BLaER1 (cell line): ENCODE measurements around the gene ACOT7.
A peak's percentile ranks its signal among the peaks of the same experiment; 100 is the strongest.

Experiments used
- H3K27ac ChIP-seq: shearing (Covaris generic); formaldehyde crosslinking; 2 replicates; pipeline ENCODE4 v1.8.1; 2022
- H3K27me3 ChIP-seq: shearing (Covaris generic); formaldehyde crosslinking; 2 replicates; pipeline ENCODE4 v1.8.1; 2022
- H3K36me3 ChIP-seq: shearing (Covaris generic); formaldehyde crosslinking; 2 replicates; pipeline ENCODE4 v1.8.1; 2022
- H3K4me1 ChIP-seq: shearing (Covaris generic); formaldehyde crosslinking; 2 replicates; pipeline ENCODE4 v1.8.1; 2022
- H3K4me2 ChIP-seq: shearing (Covaris generic); formaldehyde crosslinking; 2 replicates; pipeline ENCODE4 v1.8.1; 2022
- H3K4me3 ChIP-seq: shearing (Covaris generic); formaldehyde crosslinking; 2 replicates; pipeline ENCODE4 v1.8.1; 2022
- H3K9ac ChIP-seq: shearing (Covaris generic); formaldehyde crosslinking; 2 replicates; pipeline ENCODE4 v1.8.1; 2022
- H3K9me3 ChIP-seq: shearing (Covaris generic); formaldehyde crosslinking; 2 replicates; pipeline ENCODE4 v1.8.1; 2022
- H4K20me1 ChIP-seq: shearing (Covaris generic); formaldehyde crosslinking; 2 replicates; pipeline ENCODE4 v1.8.1; 2022
- Cebpa-rat ChIP-seq: shearing (Covaris generic); IDR thresholded peaks from 2 replicates; pipeline ENCODE4 v1.8.1; 2022

Gene ACOT7

DNA sequence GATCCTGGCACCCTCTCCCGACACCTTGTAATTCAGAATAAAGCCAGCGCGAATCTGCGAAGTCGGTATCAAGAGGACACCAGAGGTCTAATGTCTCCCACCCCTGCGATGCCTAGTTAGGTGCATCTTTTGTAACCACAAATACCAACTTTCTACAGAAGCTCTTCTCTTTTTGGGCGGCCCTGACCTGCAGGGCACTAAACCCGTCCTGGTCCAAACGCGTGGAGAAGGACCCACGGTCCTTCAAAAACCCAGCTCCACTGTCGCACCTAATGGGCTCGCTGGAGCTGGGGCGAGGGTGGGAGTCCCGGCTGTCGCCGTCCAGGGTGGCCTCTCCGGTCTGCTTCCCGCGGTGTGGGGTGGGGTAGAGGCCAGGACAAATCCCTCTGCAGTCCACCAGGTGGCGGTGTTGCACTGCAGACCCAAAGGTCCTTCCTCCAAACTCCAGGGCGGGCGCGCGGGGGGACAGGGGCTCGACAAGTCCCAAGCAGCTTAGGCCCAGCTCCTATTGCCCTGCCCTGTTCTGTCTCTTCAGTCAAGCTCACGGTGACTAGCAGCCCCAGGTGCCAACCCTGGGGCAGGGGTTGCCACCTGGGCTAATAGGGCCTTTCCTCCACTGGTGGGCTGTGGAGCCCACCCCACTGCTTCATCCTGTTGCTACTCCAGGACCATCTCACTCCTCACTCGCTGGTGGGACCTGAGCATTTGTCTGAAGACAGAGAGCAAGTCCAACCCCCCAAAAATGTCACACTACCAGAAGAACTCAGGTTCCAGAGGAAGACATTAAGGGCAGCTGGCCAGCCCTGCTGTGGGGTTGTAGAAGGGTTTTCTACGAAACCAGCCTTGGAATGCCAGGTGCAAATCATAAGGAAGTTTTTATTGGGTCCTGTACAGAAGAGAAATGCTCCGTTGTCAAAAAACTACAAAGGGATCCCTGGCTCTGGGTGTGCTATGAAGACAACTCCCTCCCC is 146.8 kb downstream of the ACOT7 start:
- peak overlapping the region; percentile 84 for H3K4me2 ChIP-seq
- H3K4me3 ChIP-seq: no peak overlapping the region
- H3K9ac ChIP-seq: no peak overlapping the region
- H3K9me3 ChIP-seq: no peaks in the 10 kb centered on the region
- peaks cover 91% of the 10 kb centered on the region for H3K27me3 ChIP-seq
- H4K20me1 ChIP-seq: peaks cover 74% of the 10 kb centered on the region
- H3K27ac ChIP-seq: no peak overlapping the region
- no peaks in the 10 kb centered on the region for H3K36me3 ChIP-seq
- TF ChIP-seq Cebpa-rat: no peak
- peaks cover 79% of the 10 kb centered on the region for H3K4me1 ChIP-seq

GRCh38 chr1:6245869-6246496 is 147.6 kb downstream of the ACOT7 start:
- H3K9ac ChIP-seq: no peak overlapping the region
- no peaks in the 10 kb centered on the region for H3K9me3 ChIP-seq
- H3K4me2 ChIP-seq: peak overlapping the region; percentile 84
- no peak overlapping the region for H3K27ac ChIP-seq
- H3K36me3 ChIP-seq: no peaks in the 10 kb centered on the region
- peaks cover 91% of the 10 kb centered on the region for H3K27me3 ChIP-seq
- H3K4me3 ChIP-seq: no peak overlapping the region
- peaks cover 66% of the 10 kb centered on the region for H4K20me1 ChIP-seq
- TF ChIP-seq Cebpa-rat: no peak
- H3K4me1 ChIP-seq: peaks cover 87% of the 10 kb centered on the region

GRCh38 chr1:6245086-6245868 is 148.3 kb downstream of the ACOT7 start:
- Histone ChIP-seq H3K4me2 (peak overlapping the region; percentile 84), H3K27me3 (peaks cover 91% of the 10 kb centered on the region), H3K27ac (no peak overlapping the region), H3K9me3 (no peaks in the 10 kb centered on the region), H3K9ac (no peak overlapping the region), H4K20me1 (peaks cover 60% of the 10 kb centered on the region), H3K36me3 (no peaks in the 10 kb centered on the region), H3K4me3 (peak overlapping the region; percentile 47; the same call in 1 of the 2 replicates), H3K4me1 (peaks cover 93% of the 10 kb centered on the region)
- TF ChIP-seq Cebpa-rat: no peak

DNA sequence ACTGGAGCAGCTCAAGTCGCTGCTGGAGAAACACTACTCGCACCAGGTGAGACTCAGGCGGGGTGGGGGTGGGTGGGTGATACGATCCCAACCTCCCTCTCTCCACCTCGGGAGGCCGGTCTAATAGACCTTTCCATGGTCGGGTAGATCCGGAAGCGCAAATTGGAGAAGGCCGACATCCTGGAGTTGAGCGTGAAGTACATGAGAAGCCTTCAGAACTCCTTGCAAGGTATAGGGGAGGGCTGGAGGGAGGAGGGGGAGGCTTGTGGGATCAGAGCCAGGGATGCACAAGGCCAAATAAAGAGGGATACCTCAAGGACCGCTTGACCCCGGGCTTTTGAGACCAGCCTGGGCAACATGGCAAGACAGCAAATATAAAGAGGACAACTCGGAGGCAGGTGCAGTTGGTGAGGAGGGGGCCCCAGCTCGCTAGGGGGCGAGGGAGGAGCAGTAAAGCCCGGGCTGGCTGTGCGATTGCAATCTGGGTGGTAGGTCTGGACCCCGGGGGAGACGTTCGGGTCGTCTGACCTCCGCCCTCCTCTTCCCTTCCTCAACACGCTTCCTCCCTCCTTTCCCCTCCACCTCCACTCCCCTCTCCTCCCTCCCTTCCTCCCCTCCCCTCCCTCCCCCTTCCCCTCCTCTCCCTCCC is 149.0 kb downstream of the ACOT7 start:
- H4K20me1 ChIP-seq: peaks cover 53% of the 10 kb centered on the region
- H3K4me2 ChIP-seq: peak overlapping the region; percentile 94
- no peak overlapping the region for H3K4me3 ChIP-seq
- H3K9me3 ChIP-seq: no peaks in the 10 kb centered on the region
- no peak for TF ChIP-seq Cebpa-rat
- peaks cover 93% of the 10 kb centered on the region for H3K4me1 ChIP-seq
- peaks cover 89% of the 10 kb centered on the region for H3K27me3 ChIP-seq
- H3K9ac ChIP-seq: no peak overlapping the region
- H3K27ac ChIP-seq: no peak overlapping the region
- H3K36me3 ChIP-seq: no peaks in the 10 kb centered on the region

DNA sequence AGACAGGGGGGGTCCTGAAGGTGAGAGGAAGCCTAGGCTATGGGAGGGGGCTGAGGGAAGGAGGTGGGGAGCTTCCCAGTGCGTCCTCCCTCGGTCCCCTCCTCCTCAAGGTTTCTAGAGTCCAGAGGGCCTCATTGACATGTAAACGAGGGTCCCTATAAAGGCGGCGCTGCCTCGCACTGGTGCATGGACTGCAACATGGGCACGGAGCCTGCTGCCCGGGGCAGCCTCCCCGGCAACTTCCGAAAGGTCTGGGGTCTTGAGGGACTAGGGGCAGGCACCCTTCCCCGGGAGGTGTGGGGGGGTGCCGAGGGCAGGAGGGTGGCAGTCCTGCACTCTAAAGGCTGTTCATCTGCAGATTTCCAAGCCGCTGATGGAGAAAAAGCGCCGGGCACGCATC is 149.6 kb downstream of the ACOT7 start, which contains the start of gene HES3:
Gene HES3 (plus strand): TSS at position 187 of the 400 bp plus-strand sequence. CDS start 187 bp downstream, at position 374.
- Histone ChIP-seq H3K9me3 (no peaks in the 10 kb centered on the region), H4K20me1 (peaks cover 47% of the 10 kb centered on the region), H3K27me3 (peaks cover 84% of the 10 kb centered on the region), H3K4me3 (peak within 1 kb of the TSS; percentile 36; the same call in 1 of the 2 replicates), H3K27ac (no peak within 1 kb of the TSS), H3K4me1 (peaks cover 93% of the 10 kb centered on the region), H3K36me3 (no peaks in the 10 kb centered on the region), H3K9ac (no peak within 1 kb of the TSS), H3K4me2 (peak within 1 kb of the TSS; percentile 94)
- TF ChIP-seq Cebpa-rat: no peak

DNA sequence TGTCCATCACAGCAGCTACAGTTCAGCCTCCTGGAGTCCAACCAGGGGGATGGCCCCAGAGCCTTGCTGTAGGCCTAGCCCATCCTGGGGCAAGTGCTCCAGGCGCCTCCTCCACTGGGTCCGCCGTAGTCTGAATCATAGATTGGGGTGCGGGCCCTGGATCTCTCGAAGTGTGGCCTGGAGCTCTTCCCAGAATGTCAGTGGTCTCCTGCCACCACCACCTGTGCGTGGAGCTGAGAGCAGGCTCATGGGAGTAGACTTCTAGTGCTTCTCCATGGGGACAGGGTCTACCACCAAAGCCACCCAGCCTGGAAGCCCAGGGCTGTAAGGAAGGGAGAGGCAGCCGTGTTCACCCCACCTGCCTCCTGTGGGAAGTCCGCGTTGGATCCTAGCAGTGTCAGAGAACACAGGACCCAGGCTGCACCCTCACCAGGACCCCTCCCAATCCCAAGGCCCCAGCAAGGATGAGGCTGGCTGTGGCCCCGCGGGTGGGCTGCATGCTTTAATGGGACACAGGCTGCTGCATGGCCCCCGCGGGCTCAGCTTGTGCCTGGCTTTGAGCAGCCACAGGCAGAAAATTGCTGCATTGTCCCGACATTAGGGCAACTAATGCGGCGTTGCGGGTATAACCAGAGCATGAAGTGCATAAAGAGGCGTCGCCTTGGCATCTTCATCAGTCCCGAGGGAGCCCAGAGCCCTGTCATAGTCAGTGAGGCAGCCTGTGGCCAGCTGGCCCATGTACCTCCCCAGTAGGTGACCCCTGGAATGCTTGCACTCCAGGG is 150.3 kb downstream of the ACOT7 start:
- H3K27me3 ChIP-seq: peaks cover 77% of the 10 kb centered on the region
- H3K4me2 ChIP-seq: peak overlapping the region; percentile 94
- peak overlapping the region; percentile 36; the same call in 1 of the 2 replicates for H3K4me3 ChIP-seq

DNA sequence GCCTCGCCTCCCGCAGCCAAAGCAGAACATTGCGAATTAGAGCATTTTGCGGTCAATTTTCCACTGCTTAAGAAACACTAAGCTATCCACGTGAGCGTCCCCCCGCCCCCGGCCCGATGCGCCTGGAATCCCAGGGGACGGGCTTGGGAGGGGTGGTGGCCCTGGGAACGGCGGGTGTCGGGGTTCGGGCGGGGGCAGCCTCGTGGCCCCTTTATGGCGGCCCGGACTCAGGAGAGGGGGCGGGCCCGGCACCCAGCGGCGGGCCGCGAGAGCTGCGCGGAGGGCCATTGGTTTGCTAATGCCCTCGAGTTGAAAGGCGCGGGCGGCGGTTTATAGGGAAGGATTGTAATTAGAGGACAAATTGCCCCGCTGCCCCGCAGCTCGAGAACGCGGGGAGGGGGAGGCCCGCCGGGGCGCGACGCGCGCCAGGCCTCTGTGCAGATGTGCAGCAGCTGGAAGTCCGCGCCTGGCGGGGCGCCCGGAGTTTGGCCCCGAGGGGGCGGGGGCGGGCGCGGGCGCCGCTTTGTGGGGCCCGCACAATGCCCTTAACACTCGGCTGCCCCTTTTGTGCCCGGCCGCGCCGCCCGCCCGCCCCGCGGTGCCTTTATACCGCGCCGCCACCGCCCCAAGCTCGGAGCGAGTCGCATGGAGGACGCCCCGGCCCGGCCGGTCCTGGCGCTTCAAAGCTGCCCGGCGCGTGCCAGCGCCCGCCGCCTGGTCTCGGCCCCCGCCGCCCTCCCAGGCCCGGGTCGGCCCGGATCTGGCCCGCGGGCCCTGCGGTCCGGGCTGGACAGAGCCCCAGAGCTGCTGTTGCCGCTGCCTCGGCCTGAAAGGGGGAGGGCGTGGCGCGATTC is 151.5 kb downstream of the ACOT7 start:
- TF ChIP-seq Cebpa-rat: no peak
- no peak overlapping the region for H3K27ac ChIP-seq
- no peaks in the 10 kb centered on the region for H3K9me3 ChIP-seq
- peaks cover 29% of the 10 kb centered on the region for H4K20me1 ChIP-seq
- peak overlapping the region; percentile 18; the same call in 1 of the 2 replicates for H3K9ac ChIP-seq
- H3K36me3 ChIP-seq: no peaks in the 10 kb centered on the region
- peak overlapping the region; percentile 60 for H3K4me3 ChIP-seq
- peak overlapping the region; percentile 94 for H3K4me2 ChIP-seq
- peaks cover 91% of the 10 kb centered on the region for H3K4me1 ChIP-seq
- H3K27me3 ChIP-seq: peaks cover 70% of the 10 kb centered on the region

More for the DNA sequence above, 150.3 kb downstream of the ACOT7 start:
- H3K36me3 ChIP-seq: no peaks in the 10 kb centered on the region
- peaks cover 93% of the 10 kb centered on the region for H3K4me1 ChIP-seq
- no peak for TF ChIP-seq Cebpa-rat
- H3K9me3 ChIP-seq: no peaks in the 10 kb centered on the region
- peaks cover 40% of the 10 kb centered on the region for H4K20me1 ChIP-seq
- H3K9ac ChIP-seq: no peak overlapping the region
- no peak overlapping the region for H3K27ac ChIP-seq
